ENCODE results near the gene ANGPTL3.
"Not testable (repeated sequence)": the region's sequence is repeated elsewhere in the genome, so short reads cannot be mapped to it uniquely, and the experiment has no call there.

ANGPTL3 gene

GRCh38 chr1:62597281-62597680, at the start of gene ANGPTL3:
Gene ANGPTL3, plus strand, starts transcription at chr1:62597520. Its CDS starts 47 bp downstream, at chr1:62597567.
- no peak for DNase-seq (ENCODE audit: low spot score)

GRCh38 chr1:62561306-62561705, 36.0 kb upstream of the ANGPTL3 start:
- no peak for DNase-seq (ENCODE audit: low spot score)

GRCh38 chr1:62567182-62567581, 30.1 kb upstream of the ANGPTL3 start:
- DNase-seq (ENCODE audit: low spot score) = not testable (repeated sequence)

- DNase-seq (ENCODE audit: low spot score) = not testable (repeated sequence)
These were observed 29.4 kb upstream of the ANGPTL3 start for GRCh38 chr1:62567926-62568325.

- not testable (repeated sequence) for DNase-seq (ENCODE audit: low spot score)
These were observed 25.8 kb upstream of the ANGPTL3 start for GRCh38 chr1:62571517-62571916.

- no peak for DNase-seq (ENCODE audit: low spot score)
These were observed 24.8 kb upstream of the ANGPTL3 start for GRCh38 chr1:62572476-62572875.

- DNase-seq (ENCODE audit: low spot score) = no peak
These were observed 23.6 kb upstream of the ANGPTL3 start for GRCh38 chr1:62573675-62574074.

GRCh38 chr1:62585469-62586155, 11.7 kb upstream of the ANGPTL3 start:
- no peak for DNase-seq (ENCODE audit: low spot score)

- no peak for DNase-seq (ENCODE audit: low spot score)
These were observed 9.3 kb upstream of the ANGPTL3 start for GRCh38 chr1:62588000-62588399.

GRCh38 chr1:62589321-62589720, 8.0 kb upstream of the ANGPTL3 start:
- no peak for DNase-seq (ENCODE audit: low spot score)

GRCh38 chr1:62590255-62590969, 6.9 kb upstream of the ANGPTL3 start:
- DNase-seq (ENCODE audit: low spot score) = no peak

GRCh38 chr1:62590970-62591368, 6.4 kb upstream of the ANGPTL3 start:
- DNase-seq (ENCODE audit: low spot score) = no peak

GRCh38 chr1:62593825-62594394, 3.4 kb upstream of the ANGPTL3 start:
- no peak for DNase-seq (ENCODE audit: low spot score)

- no peak for DNase-seq (ENCODE audit: low spot score)
These were observed 1.7 kb upstream of the ANGPTL3 start for GRCh38 chr1:62595647-62596046.

- DNase-seq (ENCODE audit: low spot score) = no peak
These were observed 1.7 kb downstream of the ANGPTL3 start for GRCh38 chr1:62599044-62599443.

- DNase-seq (ENCODE audit: low spot score) = no peak
These were observed 4.1 kb downstream of the ANGPTL3 start for GRCh38 chr1:62601457-62601856.

- no peak for DNase-seq (ENCODE audit: low spot score)
These were observed 11.6 kb downstream of the ANGPTL3 start for GRCh38 chr1:62608905-62609304.

GRCh38 chr1:62610588-62610987, 13.3 kb downstream of the ANGPTL3 start:
- DNase-seq (ENCODE audit: low spot score) = not testable (repeated sequence)

GRCh38 chr1:62612770-62613169, 15.4 kb downstream of the ANGPTL3 start:
- no peak for DNase-seq (ENCODE audit: low spot score)

- no peak for DNase-seq (ENCODE audit: low spot score)
These were observed 16.0 kb downstream of the ANGPTL3 start for GRCh38 chr1:62613325-62613727.

- no peak for DNase-seq (ENCODE audit: low spot score)
These were observed 16.6 kb downstream of the ANGPTL3 start for GRCh38 chr1:62613890-62614289.

- no peak for DNase-seq (ENCODE audit: low spot score)
These were observed 24.6 kb downstream of the ANGPTL3 start for GRCh38 chr1:62621907-62622306.

- no peak for DNase-seq (ENCODE audit: low spot score)
These were observed 28.1 kb downstream of the ANGPTL3 start for GRCh38 chr1:62625415-62625814.

Measured in CD4-positive, alpha-beta T cell treated with Interleukin-2 at 100 ng/mL for 4 hours (primary cell).